Ovary (tissue), 9 donors: ENCODE results near the gene ICA1. TPM values are rescaled to one million over a fixed set of nuclear protein-coding genes. Genes with fewer than 3 reads are reported as not detected.

Source experiments
- DNase-seq, 5 donors: peaks; one replicate each; pipeline ENCODE4 v3.0.0-alpha.2; 2019 to 2020
- H3K27ac ChIP-seq, 2 donors: fragments of 200-600 bp; one replicate each; pipeline versions ENCODE4 v1.5.1 to v1.8.0; 2019 to 2022
- H3K27me3 ChIP-seq: fragments of 200-600 bp; one replicate; pipeline ENCODE4 v1.8.0; 2022
- H3K36me3 ChIP-seq: fragments of 200-600 bp; sonication (generic); one replicate; pipeline ENCODE4 v1.5.1; 2019
- H3K4me1 ChIP-seq: one replicate; pipeline ENCODE4 v1.8.1; 2013; ENCODE audit warnings: mild to moderate bottlenecking, moderate library complexity; ENCODE audit not compliant: insufficient read depth
- H3K4me3 ChIP-seq: fragments of 200-600 bp; sonication (generic); one replicate; pipeline ENCODE4 v1.5.1; 2017
- H3K9me3 ChIP-seq, 2 donors: fragments of 200-600 bp in 1 of 2; sonication (generic) in 1 of 2; one replicate each; pipeline versions ENCODE4 v1.5.1 to v1.8.1; 2013 to 2019; ENCODE audit warnings: mild to moderate bottlenecking in 1 of 2, moderate library complexity in 1 of 2
- EP300 ChIP-seq: sonication (generic); formaldehyde crosslinking; IDR thresholded peaks from one replicate; pipeline ENCODE4 v1.6.1; 2017; ENCODE audit warnings: antibody characterized with exemption
- POLR2A ChIP-seq: fragments of 450-650 bp; IDR thresholded peaks from one replicate; pipeline ENCODE4 v1.6.1; 2017; ENCODE audit warnings: antibody characterized with exemption, mild to moderate bottlenecking, moderate library complexity
- WGBS, 3 donors: extraction: QIAGEN DNeasy Blood & Tissue Kit in 1 of 3; methylation state at CpG; one replicate each; pipeline versions ENCODE4 v1.1.5 to v1.1.7; 2013 to 2017; 5-methylcytosine and 5-hydroxymethylcytosine counted together
- intact Hi-C, 4 donors: fragments of 100-400 bp; cut with DNase I; formaldehyde crosslinking; loops; one replicate each; pipeline versions ENCODE4 v1.11.0 to v1.15.1; 2022 to 2023
- polyA plus RNA-seq, 2 donors: library from polyadenylated mRNA; stranded (reverse); fragments of 200-250 nt in 1 of 2; fragments of 350-450 nt in 1 of 2; fragmentation: Illumina TruSeq in 1 of 2; extraction: RNeasy Lipid Tissue Mini Kit (QIAGEN cat#74804) in 1 of 2; gene quantifications; one replicate each; pipeline ENCODE4 v1.2.3, GENCODE V29; 2013 to 2014
- total RNA-seq, 7 donors: library from RNA; depleted of rRNA in 2 of 7; stranded (reverse); fragments of >200 nt in 2 of 7; fragmentation: NEBNext Ultra II Directional in 3 of 7; extraction: Animal tissue kit (Norgen Biotek cat#: 25700) in 3 of 7; gene quantifications; one replicate each; pipeline versions ENCODE4 v1.1.0 to v1.2.4, GENCODE V29; 2016 to 2023
- TF ChIP-seq, protein P1 (sequence below), 3 donors: fragments of 450-650 bp in 2 of 3; fragments of 200-600 bp in 1 of 3; IDR thresholded peaks; one replicate each; pipeline versions ENCODE4 v1.5.1 to v1.8.0; 2016 to 2022; ENCODE audit warnings: antibody characterized with exemption in 3 of 3, mild to moderate bottlenecking in 1 of 3
- donor health status: DM: no; HTN: no; CAD: no; lungs with moderate emphysema.
- donor health status: DM: no; HTN: no; CAD: no.
- donor health status: Bipolar disorder and iron deficiency.
- donor health status: DM: yes; HTN: yes; CAD: no.
- donor health status: DM: no; HTN: no; CAD: no.
- donor health status: DM: yes; HTN: yes; CAD: no.

Gene ICA1
- total and polyA plus RNA-seq, 9 donors, result 2.1 to 19.4 (median 4.7) TPM

DNA sequence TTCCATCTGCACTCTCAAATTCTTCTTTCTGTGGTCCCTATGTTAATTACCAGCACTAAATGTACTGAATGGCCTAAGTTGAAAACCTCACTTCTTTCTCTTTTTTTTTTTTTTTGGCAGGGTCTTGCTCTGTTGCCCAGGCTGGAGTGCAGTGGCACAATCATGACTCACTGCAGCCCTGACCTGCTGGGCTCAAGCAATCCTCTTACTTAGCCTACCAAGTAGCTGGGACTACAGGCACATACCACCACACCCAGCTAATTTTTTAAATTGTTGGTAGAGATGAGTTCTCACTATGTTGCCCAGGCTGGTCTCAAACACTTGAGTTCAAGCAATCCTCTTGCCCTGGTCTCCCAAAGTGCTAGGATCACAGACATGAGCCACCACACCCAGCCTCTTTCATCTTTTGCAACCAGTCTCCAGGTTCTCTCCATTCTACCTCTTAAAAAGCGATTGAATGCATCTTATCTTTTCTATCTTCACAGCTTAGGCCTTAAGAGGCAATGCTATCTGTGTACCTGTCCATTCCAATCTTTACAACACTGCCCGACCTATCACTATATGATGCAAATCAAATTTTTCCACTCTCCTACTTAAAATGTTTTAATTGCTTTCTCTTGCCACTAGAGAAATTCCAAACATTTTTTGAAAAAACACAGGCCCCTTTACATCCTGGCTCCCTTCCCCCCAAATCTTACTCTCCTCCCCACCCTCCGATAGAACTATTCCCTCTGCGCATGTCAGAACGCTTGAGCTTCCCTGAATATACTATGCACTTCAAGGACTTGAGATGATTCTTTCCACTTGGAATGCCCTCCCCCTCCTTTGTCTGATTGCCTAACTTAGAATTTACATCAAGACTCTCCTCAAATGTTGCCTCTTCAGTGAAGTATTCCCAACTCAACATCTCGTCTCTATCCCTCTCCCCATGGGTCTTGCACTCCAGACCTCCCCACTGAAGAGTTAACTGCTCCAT, 6.0 kb downstream of the ICA1 start:
- no peaks in the 10 kb centered on the region for H3K4me1 ChIP-seq
- intact Hi-C loops, result no loop called here
- no peaks in the 10 kb centered on the region for H3K9me3 ChIP-seq
- TF ChIP-seq, protein P1, sequence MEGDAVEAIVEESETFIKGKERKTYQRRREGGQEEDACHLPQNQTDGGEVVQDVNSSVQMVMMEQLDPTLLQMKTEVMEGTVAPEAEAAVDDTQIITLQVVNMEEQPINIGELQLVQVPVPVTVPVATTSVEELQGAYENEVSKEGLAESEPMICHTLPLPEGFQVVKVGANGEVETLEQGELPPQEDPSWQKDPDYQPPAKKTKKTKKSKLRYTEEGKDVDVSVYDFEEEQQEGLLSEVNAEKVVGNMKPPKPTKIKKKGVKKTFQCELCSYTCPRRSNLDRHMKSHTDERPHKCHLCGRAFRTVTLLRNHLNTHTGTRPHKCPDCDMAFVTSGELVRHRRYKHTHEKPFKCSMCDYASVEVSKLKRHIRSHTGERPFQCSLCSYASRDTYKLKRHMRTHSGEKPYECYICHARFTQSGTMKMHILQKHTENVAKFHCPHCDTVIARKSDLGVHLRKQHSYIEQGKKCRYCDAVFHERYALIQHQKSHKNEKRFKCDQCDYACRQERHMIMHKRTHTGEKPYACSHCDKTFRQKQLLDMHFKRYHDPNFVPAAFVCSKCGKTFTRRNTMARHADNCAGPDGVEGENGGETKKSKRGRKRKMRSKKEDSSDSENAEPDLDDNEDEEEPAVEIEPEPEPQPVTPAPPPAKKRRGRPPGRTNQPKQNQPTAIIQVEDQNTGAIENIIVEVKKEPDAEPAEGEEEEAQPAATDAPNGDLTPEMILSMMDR (IDR thresholded peaks at IDR 0.05), result no peak
- no peak for TF ChIP-seq POLR2A
- no peak for TF ChIP-seq EP300
- H3K27ac ChIP-seq, result no peak overlapping the region
- no peaks in the 10 kb centered on the region for H3K36me3 ChIP-seq
- 55 to 64% (median 58%) methylated on average over 6 of the region's 6 CpGs for WGBS, 3 donors
- no peak overlapping the region for H3K4me3 ChIP-seq
- H3K27me3 ChIP-seq, result no peaks in the 10 kb centered on the region
- no peak for DNase-seq

- WGBS, 3 donors, result 92 to 93% (median 92%) methylated on average over 3 of the region's 3 CpGs
- no peaks in the 10 kb centered on the region for H3K27me3 ChIP-seq
- H3K9me3 ChIP-seq, result no peaks in the 10 kb centered on the region
- DNase-seq, result no peak
- no peak overlapping the region for H3K4me3 ChIP-seq
- no peaks in the 10 kb centered on the region for H3K36me3 ChIP-seq
- H3K27ac ChIP-seq, result no peak overlapping the region
- H3K4me1 ChIP-seq, result no peaks in the 10 kb centered on the region
- intact Hi-C loops, result no loop called here
- no peak for TF ChIP-seq EP300
- no peak for TF ChIP-seq POLR2A
- TF ChIP-seq, protein P1 (IDR thresholded peaks at IDR 0.05), result no peak
Measured at GRCh38 chr7:8254667-8255066, 7.3 kb downstream of the ICA1 start.

DNA sequence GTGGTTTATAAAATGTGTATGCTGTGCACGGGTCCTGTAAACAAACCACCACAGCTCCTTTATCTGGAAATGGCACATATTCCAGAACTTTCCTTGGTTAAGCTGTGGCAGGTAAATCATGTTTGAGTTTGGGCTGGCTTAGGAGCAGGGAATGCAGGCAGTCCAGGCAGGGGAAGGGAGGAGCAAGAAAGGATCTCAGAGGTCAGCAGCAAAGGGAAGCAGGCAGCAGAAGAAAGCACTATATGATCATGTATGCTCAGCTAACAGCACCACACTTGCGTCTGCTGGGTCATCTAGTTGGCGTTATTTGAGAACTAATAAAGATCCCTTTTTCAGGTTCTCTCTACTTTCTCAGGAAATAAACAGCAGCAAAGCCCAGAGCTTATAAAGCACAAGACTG, 7.8 kb downstream of the ICA1 start:
- H3K4me3 ChIP-seq, result no peak overlapping the region
- intact Hi-C loops, result no loop called here
- H3K4me1 ChIP-seq, result no peaks in the 10 kb centered on the region
- TF ChIP-seq EP300, result no peak
- TF ChIP-seq POLR2A, result no peak
- TF ChIP-seq, protein P1 (IDR thresholded peaks at IDR 0.05), result no peak
- no peaks in the 10 kb centered on the region for H3K36me3 ChIP-seq
- WGBS, 3 donors, result 70 to 76% (median 73%) methylated on average over 3 of the region's 3 CpGs
- no peak for DNase-seq
- no peaks in the 10 kb centered on the region for H3K9me3 ChIP-seq
- H3K27ac ChIP-seq, result no peak overlapping the region
- H3K27me3 ChIP-seq, result no peaks in the 10 kb centered on the region

DNA sequence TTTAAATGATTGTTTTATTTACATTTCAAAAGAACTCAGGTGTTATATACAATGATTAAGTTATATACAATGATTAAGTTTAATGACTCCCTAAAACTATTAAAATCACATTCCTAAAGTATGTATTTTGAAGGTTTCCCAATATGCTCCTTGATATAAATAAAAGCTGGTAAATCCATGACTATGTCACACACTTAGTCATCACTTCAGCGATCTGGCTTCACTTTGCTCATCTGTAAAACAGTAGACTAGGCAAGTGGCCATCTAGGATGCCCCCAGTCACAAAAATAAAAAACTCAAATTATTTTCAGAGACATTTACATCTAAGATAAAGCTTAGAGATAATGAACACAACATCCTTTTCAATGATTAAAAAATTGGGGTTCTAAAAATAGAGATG, 10.8 kb downstream of the ICA1 start:
- WGBS, 3 donors, result 73 to 82% (median 76%) methylated on average over 1 of the region's 1 CpG
- DNase-seq, result no peak
- TF ChIP-seq POLR2A (no peak), EP300 (no peak)
- TF ChIP-seq, protein P1 (IDR thresholded peaks at IDR 0.05), result no peak
- no peaks in the 10 kb centered on the region for H3K4me1 ChIP-seq
- no peaks in the 10 kb centered on the region for H3K27me3 ChIP-seq
- H3K4me3 ChIP-seq, result no peak overlapping the region
- intact Hi-C loops, result no loop called here
- H3K9me3 ChIP-seq, result no peaks in the 10 kb centered on the region
- H3K27ac ChIP-seq, result no peak overlapping the region
- no peaks in the 10 kb centered on the region for H3K36me3 ChIP-seq
